HEK293 (cell line): ENCODE measurements around the gene CDCA4.

Experiments
- CTCF ChIA-PET: fragments of 350-600 bp; formaldehyde crosslinking; extraction: SDS; loops from one replicate; lab custom pipeline; 2021; ENCODE audit warnings: antibody characterized with exemption; lab: Yijun Ruan, JAX
- POLR2A ChIA-PET: fragments of 300-600 bp; formaldehyde crosslinking; extraction: SDS; loops from one replicate; lab custom pipeline; 2020; ENCODE audit warnings: antibody characterized with exemption, inconsistent platforms; lab: Yijun Ruan, JAX
- H3K27ac ChIP-seq: fragments of 200-500 bp; sonication (Bioruptor generic); 2 replicates; pipeline ENCODE4 v1.5.1; 2014; ENCODE audit warnings: low read depth, low read length, control low read depth, inconsistent platforms; ENCODE audit errors: extremely low read depth
- H3K36me3 ChIP-seq, 2 experiments: fragments of 200-500 bp in 1 of 2; sonication (Bioruptor generic) in 1 of 2; 1 replicate in 1 of 2; 2 replicates in 1 of 2; pipeline ENCODE4 v1.5.1; 2014 to 2017; ENCODE audit warnings: inconsistent platforms in 2 of 2, low read length in 2 of 2; ENCODE audit not compliant: control insufficient read depth in 2 of 2, insufficient read depth in 1 of 2
- H3K4me1 ChIP-seq: fragments of 200-500 bp; sonication (Bioruptor generic); 2 replicates; pipeline ENCODE4 v1.5.1; 2014; ENCODE audit warnings: mild to moderate bottlenecking, low read length, inconsistent platforms; ENCODE audit not compliant: control insufficient read depth, insufficient read depth
- H3K4me3 ChIP-seq: 2 replicates; pipeline ENCODE4 v1.5.1; 2011; ENCODE audit warnings: low read depth, mild to moderate bottlenecking, control low read depth, low read length, moderate library complexity
- H3K9me3 ChIP-seq: fragments of 200-500 bp; sonication (Bioruptor generic); 2 replicates; pipeline ENCODE4 v1.5.1; 2014; ENCODE audit warnings: low read depth, low read length, inconsistent platforms; ENCODE audit not compliant: control insufficient read depth, insufficient read depth
- EGR2 ChIP-seq: fragments of 450-650 bp; formaldehyde crosslinking; IDR thresholded peaks from 2 replicates; pipeline ENCODE4 v1.5.1; 2016; ENCODE audit warnings: low read depth, missing biosample characterization, missing genetic modification characterization
- GLIS2 ChIP-seq: fragments of 450-650 bp; formaldehyde crosslinking; IDR thresholded peaks from 2 replicates; pipeline ENCODE4 v1.5.1; 2016; ENCODE audit warnings: missing biosample characterization, missing genetic modification characterization
- OSR2 ChIP-seq: fragments of 450-650 bp; formaldehyde crosslinking; IDR thresholded peaks from 2 replicates; pipeline ENCODE4 v1.5.1; 2016; ENCODE audit warnings: missing biosample characterization, missing genetic modification characterization
- ZBTB6 ChIP-seq: fragments of 450-650 bp; formaldehyde crosslinking; IDR thresholded peaks from 2 replicates; pipeline ENCODE4 v1.5.1; 2017; ENCODE audit warnings: missing biosample characterization, missing genetic modification characterization
- ZFHX2 ChIP-seq: fragments of 450-650 bp; formaldehyde crosslinking; conservative IDR thresholded peaks from 2 replicates; pipeline ENCODE4 v1.5.1; 2016; ENCODE audit warnings: missing biosample characterization, missing genetic modification characterization
- ZNF112 ChIP-seq: fragments of 450-650 bp; formaldehyde crosslinking; IDR thresholded peaks from 2 replicates; pipeline ENCODE4 v1.5.0; 2017; ENCODE audit warnings: missing biosample characterization, missing genetic modification characterization
- ZNF169 ChIP-seq: fragments of 450-650 bp; formaldehyde crosslinking; IDR thresholded peaks from 2 replicates; pipeline ENCODE4 v1.5.1; 2016; ENCODE audit warnings: missing biosample characterization, missing genetic modification characterization
- ZNF335 ChIP-seq: fragments of 450-650 bp; formaldehyde crosslinking; conservative IDR thresholded peaks from 2 replicates; pipeline ENCODE4 v1.5.1; 2016; ENCODE audit warnings: missing biosample characterization, missing genetic modification characterization
- ZNF600 ChIP-seq: fragments of 450-650 bp; formaldehyde crosslinking; IDR thresholded peaks from 2 replicates; pipeline ENCODE4 v1.5.1; 2016; ENCODE audit warnings: missing biosample characterization, missing genetic modification characterization
- ZNF785 ChIP-seq: fragments of 450-650 bp; formaldehyde crosslinking; IDR thresholded peaks from 2 replicates; pipeline ENCODE4 v1.5.1; 2016; ENCODE audit warnings: missing biosample characterization, missing genetic modification characterization
- ZXDB ChIP-seq: fragments of 450-650 bp; formaldehyde crosslinking; IDR thresholded peaks from 2 replicates; pipeline ENCODE4 v1.5.1; 2016; ENCODE audit warnings: missing biosample characterization, missing genetic modification characterization
- TF ChIP-seq, protein P1 (sequence below): IDR thresholded peaks from 2 replicates; pipeline ENCODE4 v1.6.1; 2011; ENCODE audit warnings: mild to moderate bottlenecking, low read depth, low read length, borderline replicate concordance
- TF ChIP-seq, protein P2 (sequence below): fragments of 450-650 bp; formaldehyde crosslinking; IDR thresholded peaks from 2 replicates; pipeline ENCODE4 v1.5.1; 2016; ENCODE audit warnings: missing biosample characterization, missing genetic modification characterization
- TF ChIP-seq, protein P3 (sequence below): fragments of 450-650 bp; formaldehyde crosslinking; IDR thresholded peaks from 2 replicates; pipeline ENCODE4 v1.5.1; 2016; ENCODE audit warnings: missing biosample characterization, missing genetic modification characterization

Gene CDCA4

DNA sequence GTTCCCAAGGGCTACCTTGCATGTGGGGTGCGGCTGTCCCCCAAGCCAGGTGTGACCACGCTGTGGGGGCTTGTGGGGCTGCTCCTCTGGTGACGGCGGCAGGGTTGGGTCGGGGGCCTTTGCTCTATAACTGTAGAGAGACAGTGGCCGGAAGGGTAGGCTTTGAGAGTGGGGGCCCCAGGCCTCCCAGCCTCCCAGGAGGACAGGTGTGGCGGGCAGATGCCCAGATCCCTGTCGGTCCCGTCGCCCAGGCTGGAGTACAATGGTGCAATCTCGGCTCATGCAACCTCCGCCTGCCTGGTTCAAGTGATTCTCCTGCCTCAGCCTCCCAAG lies 47.1 kb upstream of the CDCA4 start (continued):
- TF ChIP-seq ZBTB6 (tag by site-specific recombination) (no peak), ZNF112 (tag by site-specific recombination) (no peak), ZNF335 (tag by site-specific recombination) (no peak)
- TF ChIP-seq, protein P1, sequence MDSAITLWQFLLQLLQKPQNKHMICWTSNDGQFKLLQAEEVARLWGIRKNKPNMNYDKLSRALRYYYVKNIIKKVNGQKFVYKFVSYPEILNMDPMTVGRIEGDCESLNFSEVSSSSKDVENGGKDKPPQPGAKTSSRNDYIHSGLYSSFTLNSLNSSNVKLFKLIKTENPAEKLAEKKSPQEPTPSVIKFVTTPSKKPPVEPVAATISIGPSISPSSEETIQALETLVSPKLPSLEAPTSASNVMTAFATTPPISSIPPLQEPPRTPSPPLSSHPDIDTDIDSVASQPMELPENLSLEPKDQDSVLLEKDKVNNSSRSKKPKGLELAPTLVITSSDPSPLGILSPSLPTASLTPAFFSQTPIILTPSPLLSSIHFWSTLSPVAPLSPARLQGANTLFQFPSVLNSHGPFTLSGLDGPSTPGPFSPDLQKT: no peak

DNA sequence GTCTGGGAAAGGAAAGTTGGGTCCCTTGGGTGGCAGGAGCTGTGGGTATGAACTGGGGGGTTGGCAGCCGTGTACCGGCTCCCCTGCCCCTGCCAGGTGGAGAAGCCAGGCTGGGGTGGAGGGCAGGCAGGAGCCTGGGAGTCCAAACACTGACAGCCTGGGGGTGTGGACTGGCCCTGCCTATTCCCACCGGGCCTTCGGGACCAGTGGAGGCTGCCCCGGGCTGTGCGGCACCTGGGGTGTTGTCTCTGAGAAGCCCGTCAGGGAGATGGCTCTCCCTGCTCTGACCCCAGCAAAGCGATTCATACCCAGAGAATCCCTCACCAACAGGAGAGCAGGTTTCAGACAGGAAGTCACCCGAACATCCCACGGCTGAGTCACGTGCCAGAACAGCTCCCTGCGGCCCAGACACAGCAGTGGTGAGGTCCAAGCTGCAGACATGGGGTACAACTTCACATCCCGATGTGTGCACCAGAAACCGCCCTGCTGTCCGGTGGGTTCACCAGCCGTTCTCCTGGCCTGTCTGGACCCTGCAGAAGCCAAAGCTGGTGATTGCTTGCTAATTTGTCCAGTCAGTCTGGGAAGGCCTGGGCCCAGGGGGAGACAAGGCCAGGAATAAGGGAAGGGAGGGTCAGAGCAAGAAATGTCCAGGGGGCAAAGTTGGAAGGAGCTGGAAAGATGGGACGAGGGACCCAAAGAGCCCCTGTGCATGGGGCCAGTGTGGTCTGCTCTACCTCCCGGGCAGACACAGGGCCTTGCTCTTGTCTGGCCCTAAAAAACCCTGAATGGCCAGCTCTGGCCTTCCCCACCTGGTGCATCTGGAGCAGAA lies 46.5 kb upstream of the CDCA4 start:
- peak; percentile 78 for TF ChIP-seq ZNF600 (tag by site-specific recombination)
- TF ChIP-seq, protein P2, sequence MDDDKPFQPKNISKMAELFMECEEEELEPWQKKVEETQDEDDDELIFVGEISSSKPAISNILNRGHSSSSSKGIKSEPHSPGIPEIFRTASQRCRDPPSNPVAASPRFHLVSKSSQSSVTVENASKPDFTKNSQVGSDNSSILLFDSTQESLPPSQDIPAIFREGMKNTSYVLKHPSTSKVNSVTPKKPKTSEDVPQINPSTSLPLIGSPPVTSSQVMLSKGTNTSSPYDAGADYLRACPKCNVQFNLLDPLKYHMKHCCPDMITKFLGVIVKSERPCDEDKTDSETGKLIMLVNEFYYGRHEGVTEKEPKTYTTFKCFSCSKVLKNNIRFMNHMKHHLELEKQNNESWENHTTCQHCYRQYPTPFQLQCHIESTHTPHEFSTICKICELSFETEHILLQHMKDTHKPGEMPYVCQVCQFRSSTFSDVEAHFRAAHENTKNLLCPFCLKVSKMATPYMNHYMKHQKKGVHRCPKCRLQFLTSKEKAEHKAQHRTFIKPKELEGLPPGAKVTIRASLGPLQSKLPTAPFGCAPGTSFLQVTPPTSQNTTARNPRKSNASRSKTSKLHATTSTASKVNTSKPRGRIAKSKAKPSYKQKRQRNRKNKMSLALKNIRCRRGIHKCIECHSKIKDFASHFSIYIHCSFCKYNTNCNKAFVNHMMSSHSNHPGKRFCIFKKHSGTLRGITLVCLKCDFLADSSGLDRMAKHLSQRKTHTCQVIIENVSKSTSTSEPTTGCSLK (tag by site-specific recombination): no peak
- no peak for TF ChIP-seq ZNF169
- TF ChIP-seq ZNF785 (tag by site-specific recombination): no peak
- H3K36me3 ChIP-seq: no peaks in the 10 kb centered on the region
- H3K4me3 ChIP-seq: no peak overlapping the region
- no peaks in the 10 kb centered on the region for H3K9me3 ChIP-seq
- H3K27ac ChIP-seq: no peak overlapping the region
- ChIA-PET POLR2A (no interaction called here), CTCF (interaction anchor here (0.6 kb wide), 1 partner anchor 21 kb away, joined by 3 read pairs; no protein-coding TSS in a partner anchor)
- H3K4me1 ChIP-seq: no peaks in the 10 kb centered on the region

GRCh38 chr14:105066240-105067071 lies 45.6 kb upstream of the CDCA4 start:
- H3K4me1 ChIP-seq: no peaks in the 10 kb centered on the region
- H3K27ac ChIP-seq: no peak overlapping the region
- TF ChIP-seq, protein P3, sequence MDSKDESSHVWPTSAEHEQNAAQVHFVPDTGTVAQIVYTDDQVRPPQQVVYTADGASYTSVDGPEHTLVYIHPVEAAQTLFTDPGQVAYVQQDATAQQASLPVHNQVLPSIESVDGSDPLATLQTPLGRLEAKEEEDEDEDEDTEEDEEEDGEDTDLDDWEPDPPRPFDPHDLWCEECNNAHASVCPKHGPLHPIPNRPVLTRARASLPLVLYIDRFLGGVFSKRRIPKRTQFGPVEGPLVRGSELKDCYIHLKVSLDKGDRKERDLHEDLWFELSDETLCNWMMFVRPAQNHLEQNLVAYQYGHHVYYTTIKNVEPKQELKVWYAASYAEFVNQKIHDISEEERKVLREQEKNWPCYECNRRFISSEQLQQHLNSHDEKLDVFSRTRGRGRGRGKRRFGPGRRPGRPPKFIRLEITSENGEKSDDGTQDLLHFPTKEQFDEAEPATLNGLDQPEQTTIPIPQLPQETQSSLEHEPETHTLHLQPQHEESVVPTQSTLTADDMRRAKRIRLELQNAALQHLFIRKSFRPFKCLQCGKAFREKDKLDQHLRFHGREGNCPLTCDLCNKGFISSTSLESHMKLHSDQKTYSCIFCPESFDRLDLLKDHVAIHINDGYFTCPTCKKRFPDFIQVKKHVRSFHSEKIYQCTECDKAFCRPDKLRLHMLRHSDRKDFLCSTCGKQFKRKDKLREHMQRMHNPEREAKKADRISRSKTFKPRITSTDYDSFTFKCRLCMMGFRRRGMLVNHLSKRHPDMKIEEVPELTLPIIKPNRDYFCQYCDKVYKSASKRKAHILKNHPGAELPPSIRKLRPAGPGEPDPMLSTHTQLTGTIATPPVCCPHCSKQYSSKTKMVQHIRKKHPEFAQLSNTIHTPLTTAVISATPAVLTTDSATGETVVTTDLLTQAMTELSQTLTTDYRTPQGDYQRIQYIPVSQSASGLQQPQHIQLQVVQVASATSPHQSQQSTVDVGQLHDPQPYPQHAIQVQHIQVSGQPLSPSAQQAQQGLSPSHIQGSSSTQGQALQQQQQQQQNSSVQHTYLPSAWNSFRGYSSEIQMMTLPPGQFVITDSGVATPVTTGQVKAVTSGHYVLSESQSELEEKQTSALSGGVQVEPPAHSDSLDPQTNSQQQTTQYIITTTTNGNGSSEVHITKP (tag by site-specific recombination): 0 out of 2 replicates have a peak, but pooled peaks have one; percentile 28
- TF ChIP-seq ZFHX2 (tag by site-specific recombination) (peak; percentile 67), GLIS2 (tag by site-specific recombination) (0 out of 2 replicates have a peak, but pooled peaks have one; percentile 10), OSR2 (no peak), EGR2 (tag by site-specific recombination) (peak; percentile 51), ZXDB (tag by site-specific recombination) (no peak)
- H3K9me3 ChIP-seq: no peaks in the 10 kb centered on the region
- no peak overlapping the region for H3K4me3 ChIP-seq
- CTCF ChIA-PET: interaction anchor here (0.6 kb wide), 1 partner anchor 20 kb away, joined by 3 read pairs; no protein-coding TSS in a partner anchor
- POLR2A ChIA-PET: no interaction called here
- no peaks in the 10 kb centered on the region for H3K36me3 ChIP-seq
